PC-9 (cell line): ENCODE measurements around the gene COLGALT1. TPM values are rescaled to one million over a fixed set of nuclear protein-coding genes. Genes with fewer than 3 reads are reported as not detected.
A peak's percentile ranks its signal among the peaks of the same experiment; 100 is the strongest.

Experiments used
- BruUV-seq: library from RNA; stranded (reverse); fragments of 400-500 nt; replicated peaks from 2 replicates; lab custom pipeline; 2021; lab: Mats Ljungman, UMichigan
- CTCF ChIA-PET: fragments of 300-600 bp; sonication (Branson Sonifier 250); formaldehyde crosslinking; loops from one replicate; lab custom pipeline; 2022; ENCODE audit warnings: antibody characterized with exemption; lab: Charles Lee
- POLR2A ChIA-PET: fragments of 300-600 bp; sonication (Branson Sonifier 250); formaldehyde crosslinking; loops from one replicate; lab custom pipeline; 2022; ENCODE audit warnings: antibody characterized with exemption; ENCODE audit not compliant: unreplicated experiment; lab: Charles Lee
- DNase-seq, 2 experiments: peaks; one replicate each; pipeline versions ENCODE4 v3.0.0 to v3.0.0-alpha.2; 2015 to 2022; ENCODE audit warnings: mixed read lengths in 1 of 2
- H2AFZ ChIP-seq: fragments of 200-600 bp; sonication (generic); 2 replicates; pipeline ENCODE4 v1.8.1; 2017; ENCODE audit warnings: antibody characterized with exemption
- H3F3A ChIP-seq: fragments of 200-600 bp; sonication (generic); 2 replicates; pipeline ENCODE4 v1.8.1; 2017; ENCODE audit warnings: antibody characterized with exemption, mild to moderate bottlenecking, low read depth; ENCODE audit not compliant: insufficient read depth
- H3K27ac ChIP-seq: fragments of 200-600 bp; sonication (generic); 2 replicates; pipeline ENCODE4 v1.6.1; 2016; ENCODE audit warnings: mixed run types
- H3K27me3 ChIP-seq: fragments of 200-600 bp; sonication (generic); 2 replicates; pipeline ENCODE4 v1.6.1; 2016; ENCODE audit warnings: low read depth, mixed run types; ENCODE audit not compliant: insufficient read depth
- H3K36me3 ChIP-seq: fragments of 200-600 bp; sonication (generic); 2 replicates; pipeline ENCODE4 v1.6.1; 2016; ENCODE audit warnings: low read depth, mixed run types
- H3K4me1 ChIP-seq: fragments of 200-600 bp; sonication (generic); replicated peaks from 2 replicates; pipeline ENCODE4 v1.6.1; 2016; ENCODE audit warnings: mixed run types; ENCODE audit not compliant: insufficient read depth
- H3K4me2 ChIP-seq: fragments of 200-600 bp; sonication (generic); 2 replicates; pipeline ENCODE4 v1.6.1; 2017; ENCODE audit warnings: mixed run types
- H3K4me3 ChIP-seq: fragments of 200-600 bp; sonication (generic); 2 replicates; pipeline ENCODE4 v1.6.1; 2016; ENCODE audit warnings: mixed run types
- H3K79me2 ChIP-seq: fragments of 200-600 bp; sonication (generic); 2 replicates; pipeline ENCODE4 v1.6.1; 2017; ENCODE audit warnings: low read depth, mixed run types
- H3K9me2 ChIP-seq: fragments of 200-600 bp; sonication (generic); 2 replicates; pipeline ENCODE4 v1.8.1; 2017; ENCODE audit warnings: mild to moderate bottlenecking; ENCODE audit not compliant: insufficient read depth
- H3K9me3 ChIP-seq: fragments of 200-600 bp; sonication (generic); 2 replicates; pipeline ENCODE4 v1.8.1; 2016; ENCODE audit warnings: low read depth; ENCODE audit not compliant: insufficient read depth
- H4K20me1 ChIP-seq: fragments of 200-600 bp; sonication (generic); 2 replicates; pipeline ENCODE4 v1.8.1; 2017; ENCODE audit not compliant: insufficient read depth
- EZH2 ChIP-seq: fragments of 200-600 bp; sonication (generic); IDR thresholded peaks from 2 replicates; pipeline ENCODE4 v1.8.0; 2017; ENCODE audit warnings: antibody characterized with exemption, low read depth
- intact Hi-C: fragments of 100-400 bp; cut with micrococcal nuclease; formaldehyde crosslinking; loops from one replicate; pipeline ENCODE4 v1.10.0; 2022; ENCODE audit not compliant: unreplicated experiment
- total RNA-seq: library from RNA; stranded (reverse); gene quantifications from 2 replicates; pipeline ENCODE4 v1.2.3, GENCODE V29; 2021
- TF ChIP-seq, protein P1 (sequence below): fragments of 200-600 bp; sonication (generic); conservative IDR thresholded peaks from 2 replicates; pipeline ENCODE4 v1.6.1; 2017; ENCODE audit warnings: mixed run types, antibody characterized with exemption, mild to moderate bottlenecking, moderate library complexity

The COLGALT1 gene
- total RNA-seq, 1 experiment from 2014 or later = 88.8 TPM

- Histone ChIP-seq H3K9me3 (no peaks in the 10 kb centered on the region), H3K27ac (no peak overlapping the region), H3F3A (peaks cover 28% of the 10 kb centered on the region; the same call in 1 of the 2 replicates), H3K36me3 (no peaks in the 10 kb centered on the region), H3K4me1 (no peaks in the 10 kb centered on the region), H3K79me2 (no peaks in the 10 kb centered on the region), H3K4me2 (peak overlapping the region; percentile 83), H2AFZ (no peak overlapping the region), H3K4me3 (peak overlapping the region; percentile 58; the same call in 1 of the 2 replicates), H3K9me2 (no peaks in the 10 kb centered on the region), H4K20me1 (no peaks in the 10 kb centered on the region), H3K27me3 (peaks cover 36% of the 10 kb centered on the region)
- intact Hi-C loops = no loop called here
- no peak for DNase-seq
- BruUV-seq = no TSS peak
- no peak for TF ChIP-seq EZH2
- TF ChIP-seq, protein P1, sequence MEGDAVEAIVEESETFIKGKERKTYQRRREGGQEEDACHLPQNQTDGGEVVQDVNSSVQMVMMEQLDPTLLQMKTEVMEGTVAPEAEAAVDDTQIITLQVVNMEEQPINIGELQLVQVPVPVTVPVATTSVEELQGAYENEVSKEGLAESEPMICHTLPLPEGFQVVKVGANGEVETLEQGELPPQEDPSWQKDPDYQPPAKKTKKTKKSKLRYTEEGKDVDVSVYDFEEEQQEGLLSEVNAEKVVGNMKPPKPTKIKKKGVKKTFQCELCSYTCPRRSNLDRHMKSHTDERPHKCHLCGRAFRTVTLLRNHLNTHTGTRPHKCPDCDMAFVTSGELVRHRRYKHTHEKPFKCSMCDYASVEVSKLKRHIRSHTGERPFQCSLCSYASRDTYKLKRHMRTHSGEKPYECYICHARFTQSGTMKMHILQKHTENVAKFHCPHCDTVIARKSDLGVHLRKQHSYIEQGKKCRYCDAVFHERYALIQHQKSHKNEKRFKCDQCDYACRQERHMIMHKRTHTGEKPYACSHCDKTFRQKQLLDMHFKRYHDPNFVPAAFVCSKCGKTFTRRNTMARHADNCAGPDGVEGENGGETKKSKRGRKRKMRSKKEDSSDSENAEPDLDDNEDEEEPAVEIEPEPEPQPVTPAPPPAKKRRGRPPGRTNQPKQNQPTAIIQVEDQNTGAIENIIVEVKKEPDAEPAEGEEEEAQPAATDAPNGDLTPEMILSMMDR = no peak
- ChIA-PET POLR2A (interaction anchor here (0.5 to 0.6 kb wide), 2 partner anchors 93 to 162 kb away, joined by 3 read pairs; no protein-coding TSS in a partner anchor), CTCF (interaction anchor here (0.7 kb wide), 1 partner anchor 262 kb away, joined by 3 read pairs; no protein-coding TSS in a partner anchor)
Observed at GRCh38 chr19:17605117-17605516, 49.7 kb downstream of the COLGALT1 start.

DNA sequence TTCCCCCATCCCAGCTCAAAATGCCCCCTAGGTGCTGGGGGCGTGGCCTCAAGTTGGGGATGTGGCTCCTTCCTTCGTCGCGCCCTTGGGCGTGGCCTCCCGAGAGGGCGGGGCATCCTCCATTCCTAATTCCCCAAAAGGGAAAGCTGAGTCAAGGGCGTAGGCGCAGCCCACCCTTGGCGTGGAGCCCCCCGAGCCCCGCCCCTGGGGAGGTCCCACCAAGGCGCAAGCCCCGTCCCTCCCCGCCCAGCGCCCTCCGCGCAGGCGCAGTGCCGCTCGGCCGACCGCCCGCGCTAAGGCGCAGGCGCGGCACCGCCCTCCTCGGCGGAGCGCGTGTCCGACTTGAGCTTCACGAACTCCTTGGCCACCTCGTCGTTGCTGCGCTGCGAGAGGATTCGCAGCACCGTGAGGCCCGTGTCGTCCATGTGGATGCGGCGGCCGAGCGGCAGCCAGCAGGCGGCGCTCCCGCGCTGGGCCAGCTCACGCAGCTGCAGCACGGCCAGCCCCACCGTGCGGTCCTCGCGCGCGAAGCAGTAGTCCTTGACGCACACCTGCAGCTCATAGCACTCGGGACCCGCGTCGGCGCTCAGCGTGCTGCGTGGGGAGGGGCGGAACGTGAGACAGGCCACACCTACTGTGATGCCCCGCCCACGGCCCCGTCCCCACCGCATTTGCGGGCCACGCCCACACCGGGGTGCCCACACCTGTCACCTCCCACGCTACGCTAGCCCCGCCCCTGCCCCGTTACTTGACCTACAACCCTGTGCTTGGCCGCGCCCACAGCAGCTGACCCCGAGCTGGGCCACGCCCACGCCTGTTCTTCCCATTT lies 50.5 kb downstream of the COLGALT1 start:
- Histone ChIP-seq H3K27ac (peak overlapping the region; percentile 62), H4K20me1 (no peaks in the 10 kb centered on the region), H2AFZ (peak overlapping the region; percentile 90), H3K4me2 (peak overlapping the region; percentile 83), H3K36me3 (no peaks in the 10 kb centered on the region), H3K4me1 (no peaks in the 10 kb centered on the region), H3K4me3 (peak overlapping the region; percentile 58), H3K9me2 (no peaks in the 10 kb centered on the region), H3K27me3 (peaks cover 33% of the 10 kb centered on the region), H3K9me3 (no peaks in the 10 kb centered on the region), H3K79me2 (no peaks in the 10 kb centered on the region), H3F3A (peaks cover 28% of the 10 kb centered on the region; the same call in 1 of the 2 replicates)
- peak; percentile 77 to 85 for DNase-seq
- ChIA-PET POLR2A (interaction anchor here (0.5 to 0.7 kb wide), 5 partner anchors 94 to 249 kb away, joined by 3 to 10 read pairs (median 3); no protein-coding TSS in a partner anchor), CTCF (interaction anchor here (0.5 to 1.2 kb wide), 2 partner anchors 160 to 189 kb away, joined by 3 to 5 read pairs; partner anchors contain the start of gene B3GNT3)
- no TSS peak for BruUV-seq
- intact Hi-C loops = no loop called here
- TF ChIP-seq, protein P1 = peak; percentile 69
- no peak for TF ChIP-seq EZH2

DNA sequence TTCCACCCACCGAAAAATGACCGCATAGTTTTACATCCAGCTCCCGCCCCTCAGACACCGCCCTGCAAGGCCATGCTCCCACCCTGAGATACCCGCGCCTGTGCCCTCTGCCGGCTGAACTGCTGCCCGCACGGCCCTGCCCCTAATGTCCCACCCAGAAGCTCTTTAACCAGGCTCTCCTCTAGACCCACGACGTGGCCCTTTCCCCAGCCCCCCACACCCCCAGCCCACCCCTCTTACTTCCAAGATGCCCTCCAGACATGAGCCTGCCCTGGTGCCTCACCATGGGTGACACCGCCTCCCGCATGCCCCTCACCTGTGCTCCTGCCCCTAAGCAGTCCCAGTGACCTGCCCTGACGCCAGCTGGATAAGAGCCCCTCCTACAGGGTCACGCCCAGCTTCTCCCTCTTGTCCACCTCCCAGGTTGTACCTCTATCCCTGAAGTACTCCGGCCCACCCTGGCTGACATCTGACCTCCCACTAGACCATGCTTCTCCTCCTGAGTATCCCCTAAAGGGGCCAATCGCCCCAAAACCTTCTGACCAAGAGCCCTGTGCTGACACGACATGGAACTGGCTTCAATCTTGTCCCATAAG lies 51.2 kb downstream of the COLGALT1 start:
- Histone ChIP-seq H4K20me1 (no peaks in the 10 kb centered on the region), H3K9me3 (no peaks in the 10 kb centered on the region), H3K36me3 (no peaks in the 10 kb centered on the region), H2AFZ (0 out of 2 replicates have a peak overlapping the region, but pooled peaks have one; percentile 90), H3K4me2 (peak overlapping the region; percentile 83), H3K9me2 (no peaks in the 10 kb centered on the region), H3K4me1 (no peaks in the 10 kb centered on the region), H3K79me2 (no peaks in the 10 kb centered on the region), H3K4me3 (peak overlapping the region; percentile 58), H3K27me3 (peaks cover 26% of the 10 kb centered on the region), H3F3A (peaks cover 28% of the 10 kb centered on the region; the same call in 1 of the 2 replicates), H3K27ac (no peak overlapping the region)
- intact Hi-C loops = no loop called here
- no TSS peak for BruUV-seq
- POLR2A ChIA-PET = interaction anchor here (0.6 to 0.7 kb wide), 3 partner anchors 113 to 380 kb away, joined by 3 to 10 read pairs (median 8); no protein-coding TSS in a partner anchor
- no peak for TF ChIP-seq EZH2
- TF ChIP-seq, protein P1 = no peak
- DNase-seq = no peak
- CTCF ChIA-PET = interaction anchor here (1.2 kb wide), 1 partner anchor 160 kb away, joined by 5 read pairs; no protein-coding TSS in a partner anchor
